ENCODE data around the gene FSD1L.
A peak's percentile ranks its signal among the peaks of the same experiment; 100 is the strongest.

The FSD1L gene

DNA sequence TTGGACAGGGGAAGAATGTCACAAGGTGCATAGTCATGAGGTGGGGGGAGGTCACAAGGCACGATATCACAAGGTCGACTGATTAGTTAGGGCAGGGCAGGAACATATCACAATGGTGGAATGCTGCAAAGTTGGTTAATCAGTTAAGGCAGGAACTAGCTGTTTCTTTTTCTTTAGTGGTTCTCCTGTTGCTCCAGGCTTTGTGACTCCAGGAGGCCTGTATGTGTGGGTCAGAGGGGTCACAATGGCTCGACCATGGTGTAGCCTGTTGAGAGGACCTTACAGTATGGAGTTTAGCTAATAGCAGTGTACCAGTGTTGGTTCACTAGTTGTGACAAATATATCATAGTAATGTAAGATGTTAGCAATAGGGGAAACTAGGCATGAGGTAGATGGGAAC is 12.4 kb upstream of the FSD1L start:
- DNase-seq = no peak

DNA sequence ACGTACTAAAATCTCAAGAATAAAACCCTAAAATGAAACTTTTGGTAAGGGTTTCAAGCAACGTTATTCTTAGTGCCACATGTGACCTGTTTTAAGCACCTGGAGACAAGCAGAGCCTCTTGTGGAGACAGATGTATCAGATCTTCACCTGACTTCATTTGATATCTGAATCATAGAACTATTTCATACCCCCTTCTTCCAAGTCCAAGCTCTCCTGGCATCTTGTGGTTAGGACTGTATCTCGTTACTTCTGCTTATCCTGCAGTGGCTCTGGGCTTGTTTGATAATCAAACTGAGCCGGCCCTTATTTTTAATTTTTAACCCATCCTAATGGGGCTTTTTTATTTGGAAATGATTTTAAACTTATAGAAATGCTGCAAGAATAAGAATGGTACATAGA is 11.1 kb upstream of the FSD1L start:
- no peak for DNase-seq

- no peak for DNase-seq
Observed at GRCh38 chr9:105437704-105438103, 10.1 kb upstream of the FSD1L start.

GRCh38 chr9:105438141-105438806 is 9.6 kb upstream of the FSD1L start:
- DNase-seq = no peak

DNA sequence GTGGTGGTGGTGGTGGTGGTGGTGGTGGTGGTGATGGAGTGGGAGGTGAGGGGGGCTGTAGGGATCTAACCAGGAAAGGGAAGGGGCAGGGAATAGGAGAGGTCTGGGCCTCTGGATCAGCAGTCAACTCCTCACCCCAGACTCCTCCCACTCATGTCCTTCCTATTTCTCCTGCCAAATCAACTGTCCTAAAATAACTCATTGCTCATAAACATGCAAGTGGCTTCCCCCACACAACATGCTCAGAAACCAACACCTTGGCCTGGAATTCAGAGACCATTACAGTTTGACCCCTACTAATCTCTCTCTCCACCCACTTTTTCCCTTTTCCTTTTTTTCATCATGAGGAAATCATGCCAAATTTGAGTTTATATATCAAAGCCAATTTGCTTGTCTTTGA is 8.4 kb upstream of the FSD1L start:
- no peak for DNase-seq

DNA sequence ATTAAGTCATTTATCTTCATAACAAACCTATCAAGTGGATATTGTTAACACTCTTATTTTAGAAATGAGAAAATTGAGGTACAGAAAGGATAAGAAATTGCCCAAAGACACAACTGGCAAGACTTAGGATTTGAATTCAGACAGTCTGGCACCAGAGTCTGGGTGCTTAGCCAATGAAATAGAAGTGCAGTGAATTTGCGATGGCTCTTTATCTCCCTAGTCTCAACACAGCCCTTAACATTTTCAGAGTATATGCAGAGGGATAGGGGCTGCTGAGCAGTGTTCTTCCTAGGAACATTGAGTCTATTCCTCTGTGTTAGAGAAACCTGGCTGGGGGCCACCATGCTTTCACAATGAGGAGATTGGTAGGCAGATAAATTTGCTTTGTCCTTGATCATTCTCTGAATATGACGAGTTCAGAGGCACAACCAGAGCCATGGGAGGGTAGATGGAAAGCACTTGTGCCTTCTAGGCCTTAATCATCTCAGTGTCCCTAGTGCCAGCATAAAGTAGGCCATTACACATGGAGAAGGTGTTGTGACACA is 6.1 kb upstream of the FSD1L start:
- peak in 3 of 56 donors; percentile 8 to 38 (median 17) for DNase-seq

GRCh38 chr9:105443121-105443520 is 4.7 kb upstream of the FSD1L start:
- DNase-seq = peak in 6 of 56 donors; percentile 10 to 31 (median 16)

DNA sequence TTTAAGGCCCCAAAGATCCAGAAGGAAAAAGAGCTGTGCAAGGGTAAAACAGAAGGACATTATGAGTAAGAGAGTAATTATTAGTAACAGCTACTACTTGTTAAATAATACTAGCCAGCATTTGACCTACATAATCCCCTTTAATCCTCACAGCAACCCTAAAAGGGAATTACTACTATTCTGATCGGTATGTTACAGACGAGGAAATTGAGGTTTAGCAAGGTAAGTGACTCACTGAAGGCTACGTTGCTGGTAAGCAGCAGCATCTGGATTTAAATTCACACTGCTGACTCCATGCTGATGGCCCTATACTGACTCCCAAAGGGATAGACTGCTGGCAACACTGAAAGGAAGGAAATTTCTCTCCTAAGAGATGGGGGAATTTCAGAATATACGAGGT is 3.7 kb upstream of the FSD1L start:
- no peak for DNase-seq

- peak in 12 of 56 donors; percentile 17 to 65 (median 30) for DNase-seq
Observed at GRCh38 chr9:105445203-105445881, 2.5 kb upstream of the FSD1L start.

DNA sequence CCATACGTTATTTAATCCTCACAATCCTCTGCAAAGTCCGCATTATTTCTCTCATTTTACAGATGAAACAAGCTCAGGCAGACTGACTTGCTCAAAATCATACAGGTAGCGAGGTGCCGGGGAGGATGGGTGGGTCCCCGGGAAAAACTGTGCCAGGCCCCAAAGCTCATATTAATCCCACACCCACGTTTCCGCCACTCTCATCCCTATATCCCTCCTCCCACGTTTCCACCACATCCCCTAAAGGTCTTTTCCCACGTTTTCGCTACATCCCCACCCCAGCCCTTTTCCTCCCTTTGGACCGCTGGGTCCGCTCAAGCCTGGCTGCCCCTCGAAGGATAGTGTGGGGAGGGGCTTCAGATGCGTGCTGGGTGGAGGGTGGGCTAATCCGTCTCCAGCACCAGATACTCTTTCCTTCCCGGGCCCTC is 434 bp upstream of the FSD1L start:
- peak in 6 of 56 donors; percentile 42 to 69 (median 50) for DNase-seq

DNA sequence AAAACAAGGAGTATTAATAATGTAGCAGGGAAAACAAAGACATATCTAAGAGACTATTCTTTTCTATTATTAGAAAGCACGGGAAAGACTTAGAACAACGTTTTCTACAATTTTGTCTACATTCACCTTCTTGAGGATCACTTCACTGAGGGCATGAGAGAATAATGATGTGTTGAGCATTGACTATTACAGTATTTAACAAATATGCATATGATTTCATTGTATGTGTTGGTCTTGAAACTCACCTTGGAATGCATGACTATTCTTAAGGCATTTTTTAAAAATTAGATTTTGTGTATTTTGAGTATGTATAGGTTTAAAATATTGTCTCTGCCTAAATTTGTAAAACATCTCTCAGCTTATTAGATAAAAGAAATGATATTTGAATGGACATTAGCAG is 1.2 kb downstream of the FSD1L start:
- DNase-seq = no peak

DNA sequence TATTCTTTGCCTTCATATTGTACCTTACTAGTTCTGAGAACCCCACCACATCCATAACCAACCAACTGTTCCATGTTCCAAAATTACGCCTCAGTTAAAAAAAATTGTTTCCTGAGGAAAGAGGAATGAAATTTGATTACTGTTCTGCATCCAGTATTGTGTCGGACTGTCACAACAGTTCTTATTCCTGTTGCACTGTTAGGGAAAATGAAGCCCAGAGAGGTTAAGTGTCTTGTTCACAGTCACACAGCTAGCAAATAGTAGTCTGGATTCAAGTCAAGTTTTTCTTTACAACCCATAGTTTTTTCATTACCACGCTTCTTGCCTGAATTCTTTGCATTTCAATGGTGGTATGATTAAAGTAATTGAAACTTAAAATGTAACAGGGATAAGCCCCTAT is 4.4 kb downstream of the FSD1L start:
- DNase-seq = no peak

DNA sequence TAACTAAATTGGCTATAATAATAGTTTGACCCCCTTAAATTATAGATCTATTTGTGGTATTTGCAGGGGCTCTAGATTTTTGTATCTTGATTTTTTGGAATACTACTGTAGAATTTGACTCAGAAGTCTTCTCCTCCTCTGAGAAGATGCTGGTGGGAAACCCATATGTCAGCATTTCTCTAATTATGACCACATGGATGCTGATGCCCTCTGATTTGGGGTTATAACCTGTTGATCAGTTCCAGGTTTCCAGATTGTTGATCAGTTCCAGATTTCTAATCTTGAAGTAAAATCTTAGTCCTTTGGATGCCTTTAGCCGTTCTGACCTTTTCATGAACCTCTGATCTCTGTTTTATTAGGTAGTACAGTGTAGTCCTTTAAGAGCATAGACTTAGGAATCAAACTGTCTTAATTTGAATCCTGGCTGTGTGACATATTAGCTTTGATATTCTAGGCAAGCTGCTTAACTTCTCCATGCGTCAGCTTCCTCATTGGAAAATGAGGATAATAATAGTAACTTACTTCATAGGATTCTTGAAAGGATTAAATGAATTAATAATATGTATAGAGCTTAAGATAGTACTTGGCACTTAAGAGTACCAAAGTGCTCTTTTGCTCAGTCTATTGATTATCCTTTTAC is 8.1 kb downstream of the FSD1L start:
- DNase-seq = no peak

- DNase-seq = peak in 6 of 56 donors; percentile 9 to 38 (median 12)
Observed at GRCh38 chr9:105457560-105458294, 9.9 kb downstream of the FSD1L start.

DNA sequence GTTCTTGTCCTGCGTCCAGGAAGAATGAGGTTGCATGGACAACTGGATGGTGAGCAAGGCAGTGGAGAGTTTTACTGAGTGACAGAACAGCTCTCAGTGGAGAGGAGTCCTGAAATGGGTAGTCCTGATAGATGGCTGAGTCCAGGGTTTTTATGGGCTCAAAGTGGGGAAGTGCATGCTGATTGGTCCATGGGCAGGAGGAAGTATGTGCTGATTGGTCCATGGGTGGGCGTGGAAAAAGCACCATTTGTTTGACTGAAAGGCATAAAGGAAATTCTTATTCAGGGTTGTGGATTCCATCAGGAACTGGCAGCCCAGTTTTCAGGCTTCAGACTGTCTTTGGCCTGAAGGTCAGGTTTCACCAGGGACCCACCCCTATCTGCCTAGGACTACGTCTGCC is 10.6 kb downstream of the FSD1L start:
- peak in 1 of 56 donors; percentile 22 for DNase-seq

DNA sequence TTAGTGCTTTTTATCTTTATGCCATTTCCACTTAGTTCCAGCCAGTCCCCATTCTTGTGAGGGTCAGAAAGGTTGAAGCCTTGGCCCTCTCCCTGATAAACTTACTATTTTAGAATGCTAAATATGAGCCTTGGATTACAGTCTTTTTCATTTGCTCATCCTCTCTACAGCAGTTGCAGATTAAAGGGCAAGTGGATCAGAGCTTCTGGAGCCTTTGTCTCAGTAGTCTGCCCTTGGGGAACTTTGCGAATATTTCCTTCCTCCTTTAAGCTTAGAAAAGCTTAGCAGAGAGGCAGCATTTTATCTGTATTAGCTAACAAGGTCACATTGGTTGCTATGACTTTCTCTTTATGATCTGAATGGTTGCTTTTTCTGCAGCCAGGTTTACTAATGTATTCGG is 11.5 kb downstream of the FSD1L start:
- no peak for DNase-seq

- no peak for DNase-seq
Observed at GRCh38 chr9:105466898-105467455, 19.1 kb downstream of the FSD1L start.

- DNase-seq = no peak
Observed at GRCh38 chr9:105468875-105469274, 21.0 kb downstream of the FSD1L start.

DNA sequence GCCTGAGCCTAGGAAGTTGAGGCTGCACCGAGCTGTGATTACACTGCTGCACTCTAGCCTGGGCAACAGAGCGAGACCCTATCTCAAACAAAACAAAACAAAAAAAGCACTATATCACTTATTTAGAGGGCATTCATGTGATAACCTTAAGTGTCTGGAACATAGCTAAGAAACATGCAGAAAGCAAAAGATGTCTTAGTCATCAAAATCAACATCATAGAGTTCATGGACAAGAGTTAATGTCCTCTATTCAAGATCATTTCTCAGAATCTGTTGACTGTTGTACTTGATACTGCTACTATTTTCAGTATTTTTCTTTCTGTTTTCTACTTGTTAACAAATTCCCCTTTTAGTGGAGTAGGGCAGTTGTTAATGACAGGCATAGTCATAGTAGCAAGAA is 25.4 kb downstream of the FSD1L start:
- DNase-seq = no peak

DNA sequence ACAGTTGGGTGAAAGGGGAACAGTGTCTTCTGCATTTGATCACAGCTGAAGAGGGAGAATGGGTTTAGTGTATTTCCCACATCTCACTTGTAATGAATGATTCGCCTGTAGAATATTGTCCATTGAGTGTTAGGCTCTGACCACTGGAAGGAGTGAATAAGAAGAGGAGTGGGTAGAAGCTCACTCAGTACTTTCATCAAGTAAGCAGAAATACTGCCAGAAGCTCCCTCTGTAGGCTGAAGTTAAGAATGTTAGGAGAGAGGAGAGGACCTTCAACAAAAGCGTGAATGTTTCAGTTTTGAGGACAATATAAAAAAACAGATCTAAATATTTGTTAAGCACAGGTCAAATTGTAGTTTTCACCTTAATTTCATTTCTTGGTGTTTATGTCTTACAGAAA is 27.5 kb downstream of the FSD1L start:
- DNase-seq = peak in 2 of 56 donors; percentile 1 to 7

GRCh38 chr9:105479846-105480245 is 32.0 kb downstream of the FSD1L start:
- DNase-seq = no peak

Data from nucleus accumbens (tissue), 56 donors.